DOHH2 (cell line): ENCODE results near the gene PTPRQ.

Experiments used
- H3F3A ChIP-seq: fragments of 200-600 bp; sonication (generic), shearing (Covaris generic); 2 replicates; pipeline ENCODE4 v1.6.0; 2016; ENCODE audit warnings: antibody characterized with exemption, mild to moderate bottlenecking; ENCODE audit not compliant: control insufficient read depth, insufficient read depth
- H3K27ac ChIP-seq: fragments of 200-600 bp; sonication (generic); 2 replicates; pipeline ENCODE4 v1.5.1; 2014; ENCODE audit warnings: low read depth, mild to moderate bottlenecking, low read length, moderate library complexity
- H3K27me3 ChIP-seq: fragments of 200-600 bp; sonication (generic); 2 replicates; pipeline ENCODE4 v1.6.1; 2014; ENCODE audit warnings: mild to moderate bottlenecking, low read length, mixed read lengths; ENCODE audit not compliant: control insufficient read depth
- H3K36me3 ChIP-seq: fragments of 200-600 bp; sonication (generic); 2 replicates; pipeline ENCODE4 v1.6.1; 2014; ENCODE audit warnings: mild to moderate bottlenecking, low read length, moderate library complexity, mixed read lengths; ENCODE audit not compliant: control insufficient read depth
- H3K4me1 ChIP-seq: fragments of 200-600 bp; sonication (generic); 2 replicates; pipeline ENCODE4 v1.6.1; 2014; ENCODE audit warnings: mild to moderate bottlenecking, low read length, mixed read lengths; ENCODE audit not compliant: control insufficient read depth
- H3K4me2 ChIP-seq: fragments of 200-600 bp; sonication (generic); 2 replicates; pipeline ENCODE4 v1.6.0; 2014; ENCODE audit warnings: mild to moderate bottlenecking, low read length, moderate library complexity
- H3K4me3 ChIP-seq: fragments of 200-600 bp; sonication (generic); 2 replicates; pipeline ENCODE4 v1.5.1; 2014; ENCODE audit warnings: mild to moderate bottlenecking, low read length, mixed read lengths
- H3K79me2 ChIP-seq: fragments of 200-600 bp; sonication (generic); 2 replicates; pipeline ENCODE4 v1.6.1; 2014; ENCODE audit warnings: mild to moderate bottlenecking, low read length, mixed read lengths; ENCODE audit not compliant: control insufficient read depth
- H3K9me2 ChIP-seq: fragments of 200-600 bp; sonication (generic); replicated peaks from 2 replicates; pipeline ENCODE4 v1.6.1; 2014; ENCODE audit warnings: mild to moderate bottlenecking, low read length, mixed read lengths; ENCODE audit not compliant: control insufficient read depth
- H3K9me3 ChIP-seq: fragments of 200-600 bp; sonication (generic); 2 replicates; pipeline ENCODE4 v1.6.1; 2014; ENCODE audit warnings: antibody characterized with exemption, low read length, mixed read lengths; ENCODE audit not compliant: control insufficient read depth, insufficient read depth
- H4K20me1 ChIP-seq: fragments of 200-600 bp; sonication (generic); 2 replicates; pipeline ENCODE4 v1.6.0; 2014; ENCODE audit warnings: low read depth, mild to moderate bottlenecking, antibody characterized with exemption, low read length, moderate library complexity; ENCODE audit not compliant: control insufficient read depth, insufficient read depth
- EZH2phosphoT487 ChIP-seq: fragments of 200-600 bp; sonication (generic); IDR thresholded peaks from 2 replicates; pipeline ENCODE4 v1.6.1; 2017; ENCODE audit warnings: borderline replicate concordance, mild to moderate bottlenecking, antibody characterized with exemption, low read length, moderate library complexity, mixed read lengths
- TF ChIP-seq, protein P1 (sequence below): fragments of 200-600 bp; sonication (generic); IDR thresholded peaks from one replicate; pipeline ENCODE4 v1.5.1; 2014; ENCODE audit warnings: antibody characterized with exemption, mild to moderate bottlenecking, low read depth, low read length; ENCODE audit not compliant: poor library complexity, severe bottlenecking

Gene PTPRQ

DNA sequence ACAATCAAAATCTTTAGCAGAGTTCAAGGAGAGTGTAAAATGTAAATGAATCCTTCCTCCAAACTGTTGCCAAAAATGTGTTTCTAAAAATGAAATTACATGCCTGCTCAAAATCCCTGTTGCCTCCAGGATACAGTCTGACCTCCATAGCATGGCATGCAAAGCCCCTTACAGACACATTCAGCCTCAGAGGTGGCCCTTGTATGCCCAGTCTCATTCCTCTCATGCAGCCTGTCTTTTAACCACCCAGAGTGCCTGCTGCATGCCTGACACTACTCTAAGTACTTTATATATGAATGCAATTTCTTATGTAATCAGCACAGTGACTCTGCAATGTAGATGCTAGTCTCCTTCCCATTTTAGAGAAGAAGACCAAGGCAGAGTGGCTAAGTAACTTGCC, 24.4 kb upstream of the PTPRQ start:
- no peaks in the 10 kb centered on the region for H3K9me2 ChIP-seq
- TF ChIP-seq, protein P1, sequence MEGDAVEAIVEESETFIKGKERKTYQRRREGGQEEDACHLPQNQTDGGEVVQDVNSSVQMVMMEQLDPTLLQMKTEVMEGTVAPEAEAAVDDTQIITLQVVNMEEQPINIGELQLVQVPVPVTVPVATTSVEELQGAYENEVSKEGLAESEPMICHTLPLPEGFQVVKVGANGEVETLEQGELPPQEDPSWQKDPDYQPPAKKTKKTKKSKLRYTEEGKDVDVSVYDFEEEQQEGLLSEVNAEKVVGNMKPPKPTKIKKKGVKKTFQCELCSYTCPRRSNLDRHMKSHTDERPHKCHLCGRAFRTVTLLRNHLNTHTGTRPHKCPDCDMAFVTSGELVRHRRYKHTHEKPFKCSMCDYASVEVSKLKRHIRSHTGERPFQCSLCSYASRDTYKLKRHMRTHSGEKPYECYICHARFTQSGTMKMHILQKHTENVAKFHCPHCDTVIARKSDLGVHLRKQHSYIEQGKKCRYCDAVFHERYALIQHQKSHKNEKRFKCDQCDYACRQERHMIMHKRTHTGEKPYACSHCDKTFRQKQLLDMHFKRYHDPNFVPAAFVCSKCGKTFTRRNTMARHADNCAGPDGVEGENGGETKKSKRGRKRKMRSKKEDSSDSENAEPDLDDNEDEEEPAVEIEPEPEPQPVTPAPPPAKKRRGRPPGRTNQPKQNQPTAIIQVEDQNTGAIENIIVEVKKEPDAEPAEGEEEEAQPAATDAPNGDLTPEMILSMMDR = no peak
- no peak for TF ChIP-seq EZH2phosphoT487
- H3K4me2 ChIP-seq = no peak overlapping the region
- H3F3A ChIP-seq = no peaks in the 10 kb centered on the region
- no peaks in the 10 kb centered on the region for H3K4me1 ChIP-seq
- H3K27ac ChIP-seq = no peak overlapping the region
- no peaks in the 10 kb centered on the region for H3K9me3 ChIP-seq
- no peaks in the 10 kb centered on the region for H3K79me2 ChIP-seq
- no peak overlapping the region for H3K4me3 ChIP-seq
- H4K20me1 ChIP-seq = no peaks in the 10 kb centered on the region
- H3K36me3 ChIP-seq = no peaks in the 10 kb centered on the region
- H3K27me3 ChIP-seq = no peaks in the 10 kb centered on the region

DNA sequence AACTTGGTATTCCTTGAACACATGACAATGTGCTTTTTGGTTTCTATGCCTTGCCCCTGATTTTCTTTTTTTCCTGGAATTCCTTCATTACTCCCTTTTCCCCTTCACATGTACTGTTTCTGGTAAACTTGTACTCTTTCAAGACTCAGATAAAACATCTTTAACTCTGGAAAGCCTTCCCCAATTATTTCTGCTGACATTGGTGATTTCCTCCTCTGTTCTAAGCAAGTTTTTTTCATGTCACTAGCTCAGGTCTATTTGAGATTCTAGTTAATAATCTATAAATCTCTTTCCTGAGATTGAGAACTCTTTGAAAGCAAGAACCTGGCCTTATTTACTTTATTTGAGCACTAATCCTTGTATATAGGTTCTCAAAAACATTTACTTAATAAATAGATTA, 24.0 kb upstream of the PTPRQ start:
- H3K36me3 ChIP-seq = no peaks in the 10 kb centered on the region
- H3K79me2 ChIP-seq = no peaks in the 10 kb centered on the region
- no peak overlapping the region for H3K4me2 ChIP-seq
- H3K27me3 ChIP-seq = no peaks in the 10 kb centered on the region
- no peaks in the 10 kb centered on the region for H4K20me1 ChIP-seq
- no peaks in the 10 kb centered on the region for H3F3A ChIP-seq
- H3K9me2 ChIP-seq = no peaks in the 10 kb centered on the region
- no peak overlapping the region for H3K27ac ChIP-seq
- H3K4me3 ChIP-seq = no peak overlapping the region
- no peaks in the 10 kb centered on the region for H3K9me3 ChIP-seq
- no peak for TF ChIP-seq EZH2phosphoT487
- TF ChIP-seq, protein P1 = no peak
- no peaks in the 10 kb centered on the region for H3K4me1 ChIP-seq

DNA sequence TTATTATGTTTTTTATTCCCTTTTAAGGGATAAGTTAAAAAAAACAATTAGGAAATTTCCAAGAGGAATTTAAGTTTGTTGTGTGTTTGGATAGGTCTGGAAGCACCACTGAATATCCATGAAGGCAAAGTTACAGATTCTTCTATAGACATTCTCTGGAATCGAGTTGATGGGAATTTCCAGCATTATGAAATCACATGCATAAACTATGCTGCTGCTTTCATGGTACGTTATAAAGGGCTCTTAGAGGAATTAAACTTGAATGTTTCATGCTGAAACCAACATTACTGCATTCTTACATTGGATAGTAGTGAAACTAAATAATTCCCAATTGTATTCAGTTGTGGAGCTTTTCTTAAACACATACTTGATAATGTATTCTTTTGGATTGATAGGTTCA, 21.5 kb upstream of the PTPRQ start:
- Histone ChIP-seq H4K20me1 (no peaks in the 10 kb centered on the region), H3K27ac (no peak overlapping the region), H3K36me3 (no peaks in the 10 kb centered on the region), H3K9me2 (no peaks in the 10 kb centered on the region), H3K9me3 (no peaks in the 10 kb centered on the region), H3K4me3 (no peak overlapping the region), H3K4me1 (no peaks in the 10 kb centered on the region), H3K27me3 (no peaks in the 10 kb centered on the region), H3K79me2 (no peaks in the 10 kb centered on the region), H3F3A (no peaks in the 10 kb centered on the region), H3K4me2 (no peak overlapping the region)
- TF ChIP-seq, protein P1 = no peak
- TF ChIP-seq EZH2phosphoT487 = no peak

DNA sequence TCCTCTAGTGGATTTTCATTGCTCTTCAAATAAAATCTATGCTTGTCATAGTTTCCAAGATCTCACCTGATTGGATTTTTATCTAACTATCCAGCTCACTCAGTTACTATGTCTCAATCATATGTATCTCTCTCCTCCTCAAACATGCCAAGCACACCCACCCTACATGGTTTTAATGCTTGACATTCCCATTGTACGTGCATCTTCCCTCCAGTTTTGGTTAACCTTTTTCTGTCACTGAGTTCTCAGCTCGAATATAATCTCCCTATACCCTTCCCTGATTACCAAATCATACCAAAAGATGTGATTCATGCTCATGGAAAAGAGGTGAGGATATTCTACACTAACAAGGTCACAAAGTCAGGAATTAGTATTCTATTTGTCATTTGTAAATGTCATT, 12.0 kb upstream of the PTPRQ start:
- H3K9me3 ChIP-seq = no peaks in the 10 kb centered on the region
- H3K27ac ChIP-seq = no peak overlapping the region
- no peaks in the 10 kb centered on the region for H3F3A ChIP-seq
- H4K20me1 ChIP-seq = no peaks in the 10 kb centered on the region
- no peak overlapping the region for H3K4me3 ChIP-seq
- H3K4me1 ChIP-seq = no peaks in the 10 kb centered on the region
- no peaks in the 10 kb centered on the region for H3K9me2 ChIP-seq
- TF ChIP-seq EZH2phosphoT487 = no peak
- TF ChIP-seq, protein P1 = no peak
- H3K36me3 ChIP-seq = no peaks in the 10 kb centered on the region
- H3K79me2 ChIP-seq = no peaks in the 10 kb centered on the region
- H3K27me3 ChIP-seq = no peaks in the 10 kb centered on the region
- no peak overlapping the region for H3K4me2 ChIP-seq
